Measurements from ENCODE around the gene PODXL2. TPM values are rescaled to one million over a fixed set of nuclear protein-coding genes. Genes with fewer than 3 reads are reported as not detected.

PODXL2 gene
- total and polyA plus RNA-seq, 2 donors (not counting 1 experiment from before 2014, with no cell fraction given) = 3.1 to 4.0 TPM

DNA sequence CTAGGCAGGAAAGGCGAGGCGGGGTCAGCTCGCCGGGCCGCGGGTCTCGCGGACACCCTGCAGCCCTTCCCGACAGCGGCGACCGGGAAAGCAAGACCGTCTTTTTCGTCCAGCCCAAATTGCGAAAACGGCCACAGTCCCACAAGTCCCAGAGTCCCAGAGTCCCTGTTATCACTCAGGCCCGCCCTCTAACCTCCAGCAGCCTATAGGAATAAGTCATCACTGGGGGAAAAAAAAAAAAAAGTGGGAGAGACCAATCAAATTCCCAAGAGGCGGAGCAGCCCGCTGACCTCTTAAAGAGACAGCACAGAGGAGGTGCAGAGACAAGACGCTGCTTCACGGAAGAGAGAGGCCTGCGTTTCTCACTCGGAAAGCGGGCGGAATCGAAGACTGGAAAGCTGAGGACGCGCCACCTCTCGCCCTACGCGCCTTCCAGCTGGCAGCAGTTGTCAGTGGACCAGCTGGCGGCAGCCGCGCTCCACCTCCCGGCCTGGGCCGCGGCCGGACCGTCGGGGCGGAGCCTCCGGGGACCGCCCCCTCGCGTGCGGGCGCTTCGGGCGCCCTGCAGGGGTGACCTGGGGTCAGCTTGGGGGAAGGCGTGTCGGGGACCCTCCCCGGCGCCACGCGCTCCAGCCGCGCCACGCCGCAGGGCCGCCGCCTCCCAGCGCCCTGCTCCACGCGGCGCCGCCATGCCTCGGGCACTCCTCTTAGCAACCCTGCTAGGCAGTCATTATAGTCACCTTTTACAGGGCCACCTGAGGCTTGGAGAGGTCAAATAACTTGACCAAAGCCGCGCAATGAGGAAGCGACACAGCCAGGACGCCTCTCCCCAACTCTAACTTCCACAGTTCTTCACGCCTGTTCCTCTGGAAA is 38.2 kb upstream of the PODXL2 start, which contains the start of gene TPRA1:
TPRA1 (minus strand) TSS at position 141 of the 873 bp plus-strand sequence. CDS start 10,587 bp downstream, outside the sequence.
- H3K9me3 Mint-ChIP-seq (ENCODE audit: insufficient read depth) = no peaks in the 10 kb centered on the region
- Histone ChIP-seq H3K36me3 (replicated peaks in 1 of 2; ENCODE audit: control extremely low read depth in 1 of 2, control insufficient read depth in 1 of 2, extremely low read depth in 1 of 2, insufficient read depth in 2 of 2, low read length in 1 of 2) (no peaks in the 10 kb centered on the region), H3K79me2 (ENCODE audit: control insufficient read depth, insufficient read depth, low read length) (peaks cover 20% of the 10 kb centered on the region), H3K9me3 (ENCODE audit: control extremely low read depth in 1 of 3, control insufficient read depth in 2 of 3, insufficient read depth in 1 of 3, low read length in 2 of 3) (no peaks in the 10 kb centered on the region), H3K27ac (ENCODE audit: low read length in 2 of 2) (peak within 1 kb of the TSS; percentile 15 to 69), H3K27me3 (replicated peaks in 1 of 4; ENCODE audit: control extremely low read depth in 1 of 4, control insufficient read depth in 3 of 4, insufficient read depth in 4 of 4, low read length in 3 of 4) (no peaks in the 10 kb centered on the region), H3K4me1 (ENCODE audit: control insufficient read depth in 2 of 2, insufficient read depth in 2 of 2, low read length in 2 of 2) (peaks cover 16 to 23% of the 10 kb centered on the region in 2 donors), H3K4me2 (replicated peaks; ENCODE audit: low read depth, low read length, poor library complexity, severe bottlenecking) (peak within 1 kb of the TSS; percentile 84), H3K4me3 (ENCODE audit: control extremely low read depth in 1 of 5, extremely low read depth in 1 of 5, insufficient read depth in 1 of 5, low read depth in 2 of 5, low read length in 4 of 5) (peak within 1 kb of the TSS; percentile 56 to 87 (median 76)), H3K9ac (ENCODE audit: low read length) (peak within 1 kb of the TSS; percentile 79), H4K20me1 (ENCODE audit: control insufficient read depth, insufficient read depth, low read length, poor library complexity, severe bottlenecking) (peaks cover 13% of the 10 kb centered on the region), H2AFZ (ENCODE audit: insufficient read depth, low read depth, low read length, poor library complexity, severe bottlenecking) (peak within 1 kb of the TSS; percentile 88)
- H3K27me3 Mint-ChIP-seq = no peaks in the 10 kb centered on the region
- peaks cover 31% of the 10 kb centered on the region for H3K4me1 Mint-ChIP-seq
- peak; percentile 51 for TF ChIP-seq EZH2 (IDR thresholded peaks at IDR 0.05; ENCODE audit: borderline replicate concordance, insufficient read depth, low read depth, low read length, poor library complexity, severe bottlenecking)
- TF ChIP-seq, protein P1, sequence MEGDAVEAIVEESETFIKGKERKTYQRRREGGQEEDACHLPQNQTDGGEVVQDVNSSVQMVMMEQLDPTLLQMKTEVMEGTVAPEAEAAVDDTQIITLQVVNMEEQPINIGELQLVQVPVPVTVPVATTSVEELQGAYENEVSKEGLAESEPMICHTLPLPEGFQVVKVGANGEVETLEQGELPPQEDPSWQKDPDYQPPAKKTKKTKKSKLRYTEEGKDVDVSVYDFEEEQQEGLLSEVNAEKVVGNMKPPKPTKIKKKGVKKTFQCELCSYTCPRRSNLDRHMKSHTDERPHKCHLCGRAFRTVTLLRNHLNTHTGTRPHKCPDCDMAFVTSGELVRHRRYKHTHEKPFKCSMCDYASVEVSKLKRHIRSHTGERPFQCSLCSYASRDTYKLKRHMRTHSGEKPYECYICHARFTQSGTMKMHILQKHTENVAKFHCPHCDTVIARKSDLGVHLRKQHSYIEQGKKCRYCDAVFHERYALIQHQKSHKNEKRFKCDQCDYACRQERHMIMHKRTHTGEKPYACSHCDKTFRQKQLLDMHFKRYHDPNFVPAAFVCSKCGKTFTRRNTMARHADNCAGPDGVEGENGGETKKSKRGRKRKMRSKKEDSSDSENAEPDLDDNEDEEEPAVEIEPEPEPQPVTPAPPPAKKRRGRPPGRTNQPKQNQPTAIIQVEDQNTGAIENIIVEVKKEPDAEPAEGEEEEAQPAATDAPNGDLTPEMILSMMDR (IDR thresholded peaks at IDR 0.05) = no peak
- ATAC-seq (ENCODE audit: low read depth) (peak; percentile 82), DNase-seq (peak; percentile 92)
- H3K27ac Mint-ChIP-seq = peak within 1 kb of the TSS; percentile 94
- ChIA-PET CTCF (interaction anchor here (0.7 to 2.2 kb wide), 8 partner anchors 9 to 1069 kb away, joined by 3 to 16 read pairs (median 4); no protein-coding TSS in a partner anchor), POLR2A (interaction anchor here (0.7 kb wide), 2 partner anchors 54 to 81 kb away, joined by 4 to 5 read pairs; no protein-coding TSS in a partner anchor)
- peak within 1 kb of the TSS; percentile 96 for H3K4me3 Mint-ChIP-seq
- intact Hi-C loops (cut with micrococcal nuclease) = loop anchor here (1.0 to 10.0 kb wide), 7 partner anchors 7 to 1996 kb away; partner anchors contain the start of genes ABTB1, MCM2, OSBPL11 and RUVBL1
- WGBS (ENCODE audit: insufficient coverage) = under 1% methylated on average over 68 of the region's 72 CpGs

Data from B cell (primary cell).